SK-MEL-5 (cell line): ENCODE data around the gene SKP1. TPM values are rescaled to one million over a fixed set of nuclear protein-coding genes. Genes with fewer than 3 reads are reported as not detected.
"Not testable (repeated sequence)": the region's sequence is repeated elsewhere in the genome, so short reads cannot be mapped to it uniquely, and the experiment has no call there.

Experiments
- DNase-seq: peaks from one replicate; pipeline ENCODE4 v3.0.0-alpha.2; 2016; ENCODE audit warnings: low read depth, low spot score
- in situ Hi-C: cut with HindIII; loops from 2 replicates; pipeline ENCODE4 v1.10.0; 2016; ENCODE audit warnings: low sequenced_read_pairs, high pct_unique_total_duplicates, low pct_unique_long_range_greater_than_20kb
- total RNA-seq: library from RNA; depleted of rRNA; stranded (reverse); fragments of >200 nt; shearing (Covaris generic); gene quantifications from 2 replicates; pipeline ENCODE4 v1.2.3, GENCODE V29; 2014

The SKP1 gene
- total RNA-seq, 1 experiment from 2014 or later: 315 TPM

- in situ Hi-C loops: no loop called here
- DNase-seq: peak; percentile 79
These were observed 7.7 kb upstream of the SKP1 start for GRCh38 chr5:134184155-134185135.

GRCh38 chr5:134183481-134183880, 6.7 kb upstream of the SKP1 start:
- in situ Hi-C loops: no loop called here

GRCh38 chr5:134178096-134178419, 1.3 kb upstream of the SKP1 start:
- DNase-seq: no peak
- in situ Hi-C loops: no loop called here

More at GRCh38 chr5:134183481-134183880, 6.7 kb upstream of the SKP1 start:
- no peak for DNase-seq

- in situ Hi-C loops: no loop called here
- DNase-seq: no peak
These were observed 782 bp upstream of the SKP1 start for GRCh38 chr5:134177369-134178095.

GRCh38 chr5:134175921-134176510, 734 bp downstream of the SKP1 start:
- in situ Hi-C loops: no loop called here

GRCh38 chr5:134174841-134175839, 1.6 kb downstream of the SKP1 start:
- in situ Hi-C loops: no loop called here
- DNase-seq: peak; percentile 31

More at GRCh38 chr5:134175921-134176510, 734 bp downstream of the SKP1 start:
- peak; percentile 22 for DNase-seq

GRCh38 chr5:134171972-134172371, 4.8 kb downstream of the SKP1 start:
- in situ Hi-C loops: no loop called here
- peak; percentile 82 for DNase-seq

- in situ Hi-C loops: no loop called here
- no peak for DNase-seq
These were observed 14.2 kb downstream of the SKP1 start for GRCh38 chr5:134162592-134162991.

- no peak for DNase-seq
- in situ Hi-C loops: no loop called here
These were observed 15.0 kb downstream of the SKP1 start for GRCh38 chr5:134161513-134162395.

- DNase-seq: no peak
- in situ Hi-C loops: no loop called here
These were observed 23.1 kb downstream of the SKP1 start for GRCh38 chr5:134153657-134154056.

GRCh38 chr5:134153241-134153640, 23.5 kb downstream of the SKP1 start:
- no peak for DNase-seq
- in situ Hi-C loops: no loop called here

- in situ Hi-C loops, DNase-seq: not testable (repeated sequence)
These were observed 24.4 kb downstream of the SKP1 start for GRCh38 chr5:134152173-134152832.

- no peak for DNase-seq
- in situ Hi-C loops: no loop called here
These were observed 25.0 kb downstream of the SKP1 start for GRCh38 chr5:134151723-134152122.

- in situ Hi-C loops: no loop called here
These were observed 27.0 kb downstream of the SKP1 start for GRCh38 chr5:134149571-134150303.

GRCh38 chr5:134148986-134149539, 27.7 kb downstream of the SKP1 start:
- DNase-seq: no peak
- in situ Hi-C loops: no loop called here

More at GRCh38 chr5:134149571-134150303, 27.0 kb downstream of the SKP1 start:
- DNase-seq: peak; percentile 95
